ENCODE measurements around the gene POLR3F.
"Not testable (repeated sequence)": the region's sequence is repeated elsewhere in the genome, so short reads cannot be mapped to it uniquely, and the experiment has no call there.

POLR3F gene

GRCh38 chr20:18507218-18508191 lies 40.3 kb downstream of the POLR3F start, which contains the start of gene SEC23B:
SEC23B (plus strand) TSS chr20:18507940; CDS start chr20:18510836, 2,896 bp downstream.
- peak; percentile 98 for DNase-seq

GRCh38 chr20:18511571-18511970 lies 44.4 kb downstream of the POLR3F start:
- no peak for DNase-seq

- DNase-seq: no peak
These were observed 46.0 kb downstream of the POLR3F start for GRCh38 chr20:18513208-18513607.

- DNase-seq: no peak
These were observed 46.9 kb downstream of the POLR3F start for GRCh38 chr20:18514127-18514526.

- no peak for DNase-seq
These were observed 48.8 kb downstream of the POLR3F start for GRCh38 chr20:18515973-18516372.

GRCh38 chr20:18522066-18522465 lies 54.9 kb downstream of the POLR3F start:
- not testable (repeated sequence) for DNase-seq

GRCh38 chr20:18523066-18523465 lies 55.9 kb downstream of the POLR3F start:
- DNase-seq: no peak

GRCh38 chr20:18524646-18525045 lies 57.5 kb downstream of the POLR3F start:
- no peak for DNase-seq

- not testable (repeated sequence) for DNase-seq
These were observed 59.6 kb downstream of the POLR3F start for GRCh38 chr20:18526761-18527160.

- no peak for DNase-seq
These were observed 60.1 kb downstream of the POLR3F start for GRCh38 chr20:18527339-18527738.

GRCh38 chr20:18527836-18528235 lies 60.6 kb downstream of the POLR3F start:
- DNase-seq: no peak

GRCh38 chr20:18529041-18529440 lies 61.9 kb downstream of the POLR3F start:
- no peak for DNase-seq

GRCh38 chr20:18532626-18533025 lies 65.4 kb downstream of the POLR3F start:
- DNase-seq: no peak

- DNase-seq: no peak
These were observed 66.3 kb downstream of the POLR3F start for GRCh38 chr20:18533491-18533890.

GRCh38 chr20:18533978-18534644 lies 66.9 kb downstream of the POLR3F start:
- DNase-seq: no peak
